Measurements from ENCODE around the gene TPST2.

GRCh38 chr22:26541167-26541819 lies 48.6 kb downstream of the TPST2 start:
- no peak for TF ChIP-seq POLR2AphosphoS5 (IDR thresholded peaks at IDR 0.05; ENCODE audit: borderline replicate concordance, low read depth, low read length)
- no peak for TF ChIP-seq EZH2 (IDR thresholded peaks at IDR 0.05)
